C4-2B (cell line): Measurements from ENCODE around the gene MAB21L2.

Experiments used
- CTCF ChIP-seq: fragments of 450-650 bp; conservative IDR thresholded peaks from 2 replicates; pipeline ENCODE4 v1.5.1; 2017; ENCODE audit warnings: mild to moderate bottlenecking
- ZFX ChIP-seq: fragments of 450-650 bp; IDR thresholded peaks from 2 replicates; pipeline ENCODE4 v1.6.1; 2017

GRCh38 chr4:150569384-150569987, 12.5 kb upstream of the MAB21L2 start:
- TF ChIP-seq CTCF (no peak), ZFX (no peak)
